GM12891 (cell line): Measurements from ENCODE around the gene AMMECR1.

Experiments
- DNase-seq: peaks from one replicate; pipeline ENCODE4 v3.0.0; 2011; ENCODE audit warnings: low spot score; ENCODE audit not compliant: insufficient read length
- FAIRE-seq: peaks from 2 replicates; lab custom pipeline; 2011; peaks lifted over from hg19 to GRCh38; lab: Jason Lieb, UNC
- PAX5 ChIP-seq: IDR thresholded peaks from 2 replicates; pipeline ENCODE4 v1.6.1; 2011; ENCODE audit warnings: low read length, moderate library complexity, mild to moderate bottlenecking; ENCODE audit not compliant: insufficient read depth, severe bottlenecking
- POLR2A ChIP-seq: IDR thresholded peaks from 2 replicates; pipeline ENCODE4 v1.6.1; 2011; ENCODE audit warnings: low read depth, low read length, control low read depth
- POLR2AphosphoS5 ChIP-seq: IDR thresholded peaks from 2 replicates; pipeline ENCODE4 v1.6.1; 2011; ENCODE audit warnings: low read depth, low read length, control low read depth
- POU2F2 ChIP-seq: IDR thresholded peaks from 2 replicates; pipeline ENCODE4 v1.6.1; 2011; ENCODE audit warnings: low read depth, mild to moderate bottlenecking, control low read depth, low read length, moderate library complexity
- SPI1 ChIP-seq: IDR thresholded peaks from 2 replicates; pipeline ENCODE4 v1.6.1; 2011; ENCODE audit warnings: low read depth, low read length, control low read depth
- TAF1 ChIP-seq: IDR thresholded peaks from 2 replicates; pipeline ENCODE4 v1.6.1; 2011; ENCODE audit warnings: low read depth, low read length, control low read depth

AMMECR1 gene

DNA sequence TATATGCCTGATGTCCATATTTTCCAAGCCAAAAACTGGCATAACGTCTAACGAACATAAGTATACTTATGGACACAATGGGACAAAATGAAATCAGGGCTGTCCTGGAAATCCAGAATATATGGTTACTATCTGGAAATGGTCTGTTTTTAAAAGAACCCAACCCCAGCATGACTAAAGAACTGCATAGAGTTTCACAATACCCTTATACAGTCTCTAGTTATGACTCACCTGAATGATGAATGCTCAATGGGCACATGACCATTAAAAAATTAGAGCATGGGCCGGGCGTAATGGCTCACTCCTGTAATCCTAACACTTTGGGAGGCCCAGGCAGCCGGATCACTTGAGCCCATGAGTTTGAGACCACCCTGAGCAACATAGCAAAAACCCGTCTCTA lies 31.8 kb downstream of the AMMECR1 start:
- TF ChIP-seq POU2F2 (no peak), POLR2A (no peak), POLR2AphosphoS5 (no peak), PAX5 (no peak), TAF1 (no peak), SPI1 (no peak)
- DNase-seq (no peak), FAIRE-seq (peak; percentile 45)

- DNase-seq (no peak), FAIRE-seq (no peak)
- no peak for TF ChIP-seq POLR2A
- no peak for TF ChIP-seq PAX5
- TF ChIP-seq TAF1, result no peak
- no peak for TF ChIP-seq POU2F2
- TF ChIP-seq POLR2AphosphoS5, result no peak
- TF ChIP-seq SPI1, result no peak
These were observed 33.7 kb downstream of the AMMECR1 start for GRCh38 chrX:110284159-110284558.

DNA sequence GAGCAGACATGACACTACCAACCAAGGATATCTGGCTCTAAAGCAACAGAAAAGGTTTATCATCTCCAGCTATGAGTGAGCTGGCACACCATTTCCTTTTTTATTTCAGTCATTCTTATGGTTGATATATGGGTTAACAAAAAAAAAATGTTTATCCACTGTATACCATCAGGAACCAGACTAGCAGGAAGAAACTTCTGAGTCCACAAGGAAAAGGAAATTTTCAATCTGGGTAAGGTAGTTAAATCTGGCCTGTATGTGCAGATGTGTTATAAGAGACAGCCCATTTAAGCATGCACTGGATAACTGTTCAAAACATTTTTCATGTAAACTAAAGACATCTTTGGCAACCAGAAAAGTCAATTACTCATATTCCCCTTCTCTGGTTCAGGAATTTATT lies 35.0 kb downstream of the AMMECR1 start:
- FAIRE-seq (no peak), DNase-seq (no peak)
- TF ChIP-seq TAF1 (no peak), PAX5 (no peak), SPI1 (no peak), POU2F2 (no peak), POLR2AphosphoS5 (no peak), POLR2A (no peak)

GRCh38 chrX:110281377-110281776 lies 36.5 kb downstream of the AMMECR1 start:
- TF ChIP-seq TAF1 (no peak), PAX5 (no peak), POU2F2 (no peak), SPI1 (no peak), POLR2AphosphoS5 (no peak), POLR2A (no peak)
- FAIRE-seq (no peak), DNase-seq (no peak)

GRCh38 chrX:110280954-110281353 lies 36.9 kb downstream of the AMMECR1 start:
- TF ChIP-seq PAX5 (no peak), POLR2AphosphoS5 (no peak), POLR2A (no peak), POU2F2 (no peak), TAF1 (no peak), SPI1 (no peak)
- DNase-seq (no peak), FAIRE-seq (no peak)

DNA sequence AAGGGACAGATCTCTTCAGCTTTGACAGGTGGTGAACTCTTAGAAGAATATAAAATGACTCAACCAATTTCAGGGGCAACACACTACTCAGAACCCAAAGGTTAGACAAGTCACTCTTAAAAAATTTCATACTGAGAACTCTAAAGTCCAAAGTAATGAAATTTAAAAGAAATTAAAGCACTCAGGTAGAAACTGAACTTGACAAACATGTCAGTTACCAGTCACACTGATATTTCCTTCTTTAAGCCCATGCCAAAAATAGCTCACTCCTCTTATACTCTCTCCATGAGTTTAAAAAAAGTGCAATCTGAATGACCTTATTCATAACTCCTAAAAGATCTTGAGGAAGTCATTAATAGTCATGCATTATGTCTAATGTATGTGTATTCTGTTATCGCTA lies 40.3 kb downstream of the AMMECR1 start:
- no peak for TF ChIP-seq PAX5
- FAIRE-seq (no peak), DNase-seq (no peak)

DNA sequence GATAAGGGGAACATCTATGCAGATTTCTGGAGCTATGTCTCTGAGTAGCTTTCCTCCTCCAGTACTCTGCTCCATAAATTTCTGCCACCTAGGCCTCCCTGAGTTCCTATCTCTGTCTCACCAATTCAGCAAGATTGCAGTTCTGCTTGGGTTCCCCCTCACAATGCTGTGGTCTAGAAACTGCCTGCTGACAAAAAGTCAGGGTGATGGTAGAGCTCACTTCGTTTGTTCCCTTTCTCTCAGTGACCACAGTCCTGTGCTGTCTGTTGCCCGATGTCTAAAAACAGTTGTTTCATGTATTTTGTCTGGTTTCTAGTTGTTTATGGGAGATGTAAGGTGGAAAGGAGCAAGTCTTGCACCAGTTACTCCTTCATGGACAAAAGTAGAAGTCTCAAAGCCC lies 41.1 kb downstream of the AMMECR1 start:
- TF ChIP-seq PAX5 (peak; percentile 70), POLR2A (no peak)
- DNase-seq (no peak), FAIRE-seq (peak; percentile 95)

- DNase-seq (no peak), FAIRE-seq (no peak)
- TF ChIP-seq TAF1 (no peak), POLR2AphosphoS5 (no peak), PAX5 (no peak), POU2F2 (no peak), SPI1 (no peak), POLR2A (no peak)
These were observed 49.0 kb downstream of the AMMECR1 start for GRCh38 chrX:110268886-110269285.

DNA sequence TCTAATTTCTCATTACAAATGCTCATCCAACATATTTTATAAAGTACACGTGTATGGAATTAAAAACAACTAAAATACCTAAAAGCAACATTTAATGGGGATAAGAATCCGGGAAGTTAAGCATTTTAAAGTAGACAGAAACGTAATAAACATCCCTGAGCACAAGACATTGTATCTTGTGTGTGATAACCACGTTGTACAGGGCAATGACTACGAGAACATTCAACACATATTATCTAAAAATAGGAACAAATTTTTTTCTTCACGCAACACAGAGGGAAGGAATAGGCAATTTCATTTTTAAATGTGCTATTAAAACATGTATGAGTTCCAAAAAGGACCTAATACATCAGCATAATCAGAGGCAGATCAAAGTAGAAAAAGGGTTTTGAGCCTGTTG lies 49.5 kb downstream of the AMMECR1 start:
- FAIRE-seq (no peak), DNase-seq (no peak)
- no peak for TF ChIP-seq POU2F2
- no peak for TF ChIP-seq POLR2AphosphoS5
- TF ChIP-seq PAX5, result no peak
- TF ChIP-seq TAF1, result no peak
- TF ChIP-seq POLR2A, result no peak
- no peak for TF ChIP-seq SPI1

DNA sequence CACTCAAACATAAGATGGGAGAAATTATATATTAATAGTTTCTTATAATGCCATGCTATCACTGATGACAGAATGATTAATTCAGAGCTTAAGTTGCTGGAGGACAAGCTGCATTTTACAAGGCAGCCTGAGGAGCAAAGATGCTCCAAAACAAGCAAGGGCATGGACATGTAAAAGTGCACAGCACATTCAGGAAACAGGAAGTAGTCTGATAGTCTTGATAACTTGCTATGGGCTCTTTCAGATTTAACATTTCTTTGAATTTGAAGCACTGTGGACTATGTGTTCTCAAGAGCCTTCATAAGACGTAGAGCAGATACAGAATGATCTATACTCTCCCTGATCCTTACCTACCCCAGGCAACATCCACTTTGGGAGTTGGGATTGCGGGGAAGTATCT lies 50.0 kb downstream of the AMMECR1 start:
- TF ChIP-seq POU2F2 (no peak), PAX5 (no peak), SPI1 (no peak), TAF1 (no peak), POLR2AphosphoS5 (no peak), POLR2A (no peak)
- FAIRE-seq (peak; percentile 73), DNase-seq (no peak)

DNA sequence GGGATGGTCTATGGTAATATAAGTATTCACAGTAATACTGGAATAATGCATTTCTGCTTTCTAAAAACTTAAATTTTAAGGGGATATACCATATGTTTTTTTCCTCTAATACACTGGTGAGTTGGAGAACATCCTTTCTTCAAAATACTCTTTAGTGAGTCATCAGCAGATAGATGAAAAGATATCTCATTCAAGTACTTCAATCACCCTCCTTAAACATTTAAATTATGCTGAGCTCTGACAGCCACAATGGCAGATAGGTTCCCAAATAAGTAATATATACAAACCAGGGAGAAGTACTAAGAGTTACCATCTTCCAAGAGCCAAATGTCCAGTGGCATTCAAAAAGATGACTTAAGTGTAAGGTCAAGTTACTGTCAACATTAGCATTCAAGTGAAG lies 52.2 kb downstream of the AMMECR1 start:
- TF ChIP-seq POU2F2 (no peak), POLR2A (no peak), TAF1 (no peak), PAX5 (no peak), SPI1 (no peak), POLR2AphosphoS5 (no peak)
- DNase-seq (no peak), FAIRE-seq (no peak)
